Heart left ventricle (tissue), 16 donors: ENCODE results near the gene RAB6A. TPM values are rescaled to one million over a fixed set of nuclear protein-coding genes. Genes with fewer than 3 reads are reported as not detected.
A peak's percentile ranks its signal among the peaks of the same experiment; 100 is the strongest.

ENCODE experiments used
- ATAC-seq, 4 donors: fragments of 200-7000 bp; cut with Tn5 transposase; one replicate each; pipeline ENCODE4 v1.9.1; 2020 to 2022; ENCODE audit warnings: moderate library complexity in 4 of 4, mild to moderate bottlenecking in 3 of 4, moderate number of reproducible peaks in 1 of 4
- DNase-seq, 5 donors: peaks; one replicate each; pipeline ENCODE4 v3.0.0-alpha.2; 2020
- H3K27ac ChIP-seq, 12 donors: fragments of 200-600 bp; sonication (generic) in 4 of 12; one replicate each; pipeline versions ENCODE4 v1.5.0 to v1.8.0; 2016 to 2022; ENCODE audit warnings: mild to moderate bottlenecking in 2 of 12
- H3K27me3 ChIP-seq, 9 donors: fragments of 200-600 bp; sonication (generic) in 2 of 9; one replicate each; pipeline versions ENCODE4 v1.5.1 to v1.8.0; 2016 to 2022; ENCODE audit warnings: mild to moderate bottlenecking in 3 of 9
- H3K36me3 ChIP-seq, 9 donors: fragments of 200-600 bp; sonication (generic) in 2 of 9; one replicate each; pipeline versions ENCODE4 v1.5.0 to v1.8.0; 2018 to 2022; ENCODE audit warnings: mild to moderate bottlenecking in 2 of 9
- H3K4me1 ChIP-seq, 12 donors: fragments of 200-600 bp; sonication (generic) in 4 of 12; one replicate each; pipeline versions ENCODE4 v1.5.0 to v1.8.0; 2016 to 2022; ENCODE audit warnings: mild to moderate bottlenecking in 3 of 12
- H3K4me3 ChIP-seq, 12 donors: fragments of 200-600 bp; sonication (generic) in 4 of 12; one replicate each; pipeline versions ENCODE4 v1.5.0 to v1.8.0; 2017 to 2022; ENCODE audit warnings: mild to moderate bottlenecking in 9 of 12, moderate library complexity in 4 of 12
- H3K9me3 ChIP-seq, 12 donors: fragments of 200-600 bp; sonication (generic) in 4 of 12; one replicate each; pipeline versions ENCODE4 v1.5.0 to v1.8.0; 2016 to 2022; ENCODE audit warnings: mild to moderate bottlenecking in 1 of 12
- POLR2A ChIP-seq, 2 donors: fragments of 450-650 bp; IDR thresholded peaks; one replicate each; pipeline ENCODE4 v1.6.1; 2017; ENCODE audit warnings: antibody characterized with exemption in 2 of 2, mild to moderate bottlenecking in 2 of 2, moderate library complexity in 2 of 2
- WGBS, 4 donors: extraction: QIAGEN DNeasy Blood & Tissue Kit in 2 of 4; methylation state at CpG; one replicate each; pipeline versions ENCODE4 v1.1.5 to v1.1.7; 2013 to 2018; 5-methylcytosine and 5-hydroxymethylcytosine counted together
- intact Hi-C, 10 donors: fragments of 100-400 bp; cut with DNase I; formaldehyde crosslinking; loops; one replicate each; pipeline versions ENCODE4 v1.11.1 to v1.14.2; 2022
- polyA plus RNA-seq, 2 donors: library from polyadenylated mRNA; stranded (reverse); fragments of 200-250 nt; gene quantifications; one replicate each; pipeline ENCODE4 v1.2.3, GENCODE V29; 2013
- total RNA-seq, 9 donors: library from RNA; depleted of rRNA in 2 of 9; stranded (reverse); fragments of >200 nt in 2 of 9; fragmentation: NEBNext Ultra II Directional in 3 of 9; extraction: Animal tissue kit (Norgen Biotek cat#: 25700) in 3 of 9; gene quantifications; one replicate each; pipeline versions ENCODE4 v1.1.0 to v1.2.4, GENCODE V29; 2016 to 2023
- TF ChIP-seq, protein P1 (sequence below), 12 donors: fragments of 200-600 bp; sonication (generic) in 4 of 12; IDR thresholded peaks; one replicate each; pipeline versions ENCODE4 v1.5.0 to v1.8.0; 2018 to 2022; ENCODE audit warnings: antibody characterized with exemption in 12 of 12, mild to moderate bottlenecking in 5 of 12
- donor health status: ischemic (EF 13 %, LVEDD 7.1; RV severe dilation, severe dysfunction).
- donor health status: healthy with polysubstance abuse.
- donor health status: DM: no; HTN: yes; CAD: no.
- donor health status: DM: no; HTN: no; CAD: no.
- donor health status: ischemic (EF 25% LVEDD 6.9; RV normal size, moderate dysfunction).
- donor health status: ischemic (EF 25% LVEDD 5.7; RV mildly dilated, moderate dysfunction).
- donor health status: healthy.
- donor health status: DM: yes; HTN: yes; CAD: no.
- donor health status: ischemic (EF 35%, LVEDD 5.7; RV mildly dilated, moderate dysfunction).
- donor health status: nonischemic (EF 11% LVEDD 7.7; RV severe dilation, severe dysfunction).
- donor health status: DM: yes; HTN: yes; CAD: no.
- donor health status: PGD.
- donor health status: ischemic (EF 29% LVEDD 5.4; RV normal size, mild dysfunction).
- donor health status: nonischemic (EF 23%, LVEDD 6.1; RV moderate dilation, normal function).

RAB6A gene
- total and polyA plus RNA-seq, 11 donors = 41.7 to 143 (median 117) TPM

GRCh38 chr11:73633999-73634398 lies 126.9 kb downstream of the RAB6A start:
- intact Hi-C loops = no loop called here
- H3K4me1 ChIP-seq = no peaks in the 10 kb centered on the region
- H3K27ac ChIP-seq = no peak overlapping the region
- 58 to 94% (median 87%) methylated on average over 2 of the region's 2 CpGs for WGBS, 4 donors
- no peaks in the 10 kb centered on the region for H3K36me3 ChIP-seq
- DNase-seq (no peak), ATAC-seq (no peak)
- H3K9me3 ChIP-seq = peaks cover 0 to 4% (median 0%) of the 10 kb centered on the region in 12 donors
- no peak overlapping the region for H3K4me3 ChIP-seq
- TF ChIP-seq, protein P1, sequence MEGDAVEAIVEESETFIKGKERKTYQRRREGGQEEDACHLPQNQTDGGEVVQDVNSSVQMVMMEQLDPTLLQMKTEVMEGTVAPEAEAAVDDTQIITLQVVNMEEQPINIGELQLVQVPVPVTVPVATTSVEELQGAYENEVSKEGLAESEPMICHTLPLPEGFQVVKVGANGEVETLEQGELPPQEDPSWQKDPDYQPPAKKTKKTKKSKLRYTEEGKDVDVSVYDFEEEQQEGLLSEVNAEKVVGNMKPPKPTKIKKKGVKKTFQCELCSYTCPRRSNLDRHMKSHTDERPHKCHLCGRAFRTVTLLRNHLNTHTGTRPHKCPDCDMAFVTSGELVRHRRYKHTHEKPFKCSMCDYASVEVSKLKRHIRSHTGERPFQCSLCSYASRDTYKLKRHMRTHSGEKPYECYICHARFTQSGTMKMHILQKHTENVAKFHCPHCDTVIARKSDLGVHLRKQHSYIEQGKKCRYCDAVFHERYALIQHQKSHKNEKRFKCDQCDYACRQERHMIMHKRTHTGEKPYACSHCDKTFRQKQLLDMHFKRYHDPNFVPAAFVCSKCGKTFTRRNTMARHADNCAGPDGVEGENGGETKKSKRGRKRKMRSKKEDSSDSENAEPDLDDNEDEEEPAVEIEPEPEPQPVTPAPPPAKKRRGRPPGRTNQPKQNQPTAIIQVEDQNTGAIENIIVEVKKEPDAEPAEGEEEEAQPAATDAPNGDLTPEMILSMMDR (IDR thresholded peaks at IDR 0.05) = no peak
- TF ChIP-seq POLR2A (IDR thresholded peaks at IDR 0.05) = no peak
- H3K27me3 ChIP-seq = no peaks in the 10 kb centered on the region

- 86 to 96% (median 94%) methylated on average over 4 of the region's 4 CpGs for WGBS, 4 donors
These were observed 127.9 kb downstream of the RAB6A start for GRCh38 chr11:73632996-73633395.

DNA sequence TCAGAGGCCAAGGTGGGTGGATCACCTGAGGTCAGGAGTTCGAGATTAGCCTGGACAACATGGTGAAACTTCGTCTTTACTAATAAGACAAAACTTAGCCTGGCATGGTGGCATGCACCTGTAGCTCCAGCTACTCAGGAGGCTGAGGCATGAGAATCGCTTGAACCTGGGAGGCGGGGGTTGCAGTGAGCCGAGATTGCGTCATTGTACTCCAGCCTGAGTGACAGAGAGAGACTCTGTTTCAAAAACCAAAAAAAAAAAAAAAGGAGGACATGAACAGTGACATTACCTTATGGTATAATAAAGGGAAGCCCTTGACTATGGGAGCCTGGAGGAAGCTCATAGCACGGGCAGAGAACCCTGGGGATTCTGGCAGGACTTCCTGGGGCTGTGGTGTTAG lies 131.0 kb downstream of the RAB6A start:
- intact Hi-C loops = loop anchor here in 4 of 10 donors (10.0 kb wide), 1 partner anchor 225 kb away; no protein-coding TSS in a partner anchor
- Histone ChIP-seq H3K4me1 (peaks cover 0 to 14% (median 2%) of the 10 kb centered on the region in 12 donors), H3K27ac (no peak overlapping the region), H3K27me3 (no peaks in the 10 kb centered on the region), H3K36me3 (no peaks in the 10 kb centered on the region), H3K9me3 (peaks cover 0 to 4% (median 0%) of the 10 kb centered on the region in 12 donors), H3K4me3 (no peak overlapping the region)
- ATAC-seq (no peak), DNase-seq (no peak)
- WGBS, 4 donors = 81 to 84% (median 82%) methylated on average over 7 of the region's 7 CpGs
- TF ChIP-seq, protein P1 (IDR thresholded peaks at IDR 0.05) = no peak
- no peak for TF ChIP-seq POLR2A (IDR thresholded peaks at IDR 0.05)

More at GRCh38 chr11:73632996-73633395, 127.9 kb downstream of the RAB6A start:
- ATAC-seq (no peak), DNase-seq (no peak)
- Histone ChIP-seq H3K4me1 (no peaks in the 10 kb centered on the region), H3K4me3 (no peak overlapping the region), H3K36me3 (no peaks in the 10 kb centered on the region), H3K27ac (no peak overlapping the region), H3K27me3 (no peaks in the 10 kb centered on the region), H3K9me3 (peaks cover 0 to 4% (median 0%) of the 10 kb centered on the region in 12 donors)
- intact Hi-C loops = no loop called here
- TF ChIP-seq POLR2A (IDR thresholded peaks at IDR 0.05) = no peak
- TF ChIP-seq, protein P1 (IDR thresholded peaks at IDR 0.05) = no peak

GRCh38 chr11:73625696-73626318 lies 135.1 kb downstream of the RAB6A start:
- Histone ChIP-seq H3K27me3 (no peaks in the 10 kb centered on the region), H3K9me3 (no peaks in the 10 kb centered on the region), H3K4me1 (peaks cover 0 to 37% (median 5%) of the 10 kb centered on the region in 12 donors), H3K27ac (no peak overlapping the region), H3K4me3 (peak overlapping the region in 2 of 12 donors; percentile 13 to 22), H3K36me3 (no peaks in the 10 kb centered on the region)
- WGBS, 4 donors = 24 to 38% (median 26%) methylated on average over 19 of the region's 19 CpGs
- DNase-seq (peak; percentile 64 to 76 (median 74)), ATAC-seq (peak in 3 of 4 donors; percentile 82 to 87 (median 86))
- no peak for TF ChIP-seq POLR2A (IDR thresholded peaks at IDR 0.05)
- TF ChIP-seq, protein P1 (IDR thresholded peaks at IDR 0.05) = peak; percentile 83 to 96 (median 94)
- intact Hi-C loops = loop anchor here (1.0 to 10.0 kb wide), 5 partner anchors 34 to 221 kb away; no protein-coding TSS in a partner anchor

Other genes with a start within 250 kb of the RAB6A start
- gene FAM168A, start 163.0 kb downstream of the RAB6A start, total RNA-seq = 10 to 100 TPM; 21.1 to 39.1 (median 31.2) TPM
- gene FAM168A, start 163.0 kb downstream of the RAB6A start, polyA plus RNA-seq = 10 to 100 TPM in 1 of 2 donors, 1 to 10 TPM in 1; 9.0 to 20.1 TPM
- gene PLEKHB1, start 114.5 kb downstream of the RAB6A start, total RNA-seq = 10 to 100 TPM in 6 of 9 donors, 1 to 10 TPM in 3; 5.4 to 36.3 (median 14.5) TPM
- 1 to 10 TPM in 1 of 2 donors, under 1 TPM in 1; 0.82 to 5.9 TPM for gene PLEKHB1, start 114.5 kb downstream of the RAB6A start, polyA plus RNA-seq
- 10 to 100 TPM; 21.0 to 43.5 (median 39.4) TPM for gene MRPL48, start 26.8 kb upstream of the RAB6A start, total RNA-seq
- 10 to 100 TPM; 33.3 to 47.7 TPM for gene MRPL48, start 26.8 kb upstream of the RAB6A start, polyA plus RNA-seq
- 10 to 100 TPM; 46.0 to 83.4 (median 53.1) TPM for gene COA4, start 115.8 kb upstream of the RAB6A start, total RNA-seq
- 100 to 1,000 TPM in 1 of 2 donors, 10 to 100 TPM in 1; 83.9 to 136 TPM for gene COA4, start 115.8 kb upstream of the RAB6A start, polyA plus RNA-seq
- gene PAAF1, start 115.9 kb upstream of the RAB6A start, total RNA-seq = 10 to 100 TPM in 5 of 9 donors, 1 to 10 TPM in 4; 3.9 to 18.4 (median 11.1) TPM
- 10 to 100 TPM; 11.4 to 13.0 TPM for gene PAAF1, start 115.9 kb upstream of the RAB6A start, polyA plus RNA-seq
- gene DNAJB13, start 190.0 kb upstream of the RAB6A start, total RNA-seq = not detected
- gene DNAJB13, start 190.0 kb upstream of the RAB6A start, polyA plus RNA-seq = under 1 TPM in 1 of 2 donors, not detected in 1; 0.14 TPM
- gene UCP2, start 221.8 kb upstream of the RAB6A start, total RNA-seq = 100 to 1,000 TPM in 1 of 9 donors, 10 to 100 TPM in 8; 13.7 to 170 (median 19.7) TPM
- 10 to 100 TPM; 11.9 to 20.2 TPM for gene UCP2, start 221.8 kb upstream of the RAB6A start, polyA plus RNA-seq
- gene UCP3, start 248.0 kb upstream of the RAB6A start, total RNA-seq = 1 to 10 TPM in 8 of 9 donors, under 1 TPM in 1; 0.50 to 8.3 (median 1.7) TPM
- gene UCP3, start 248.0 kb upstream of the RAB6A start, polyA plus RNA-seq = 1 to 10 TPM; 1.4 to 1.7 TPM